ENCODE measurements around the gene QRFP.
"Not testable (repeated sequence)": the region's sequence is repeated elsewhere in the genome, so short reads cannot be mapped to it uniquely, and the experiment has no call there.

The QRFP gene

DNA sequence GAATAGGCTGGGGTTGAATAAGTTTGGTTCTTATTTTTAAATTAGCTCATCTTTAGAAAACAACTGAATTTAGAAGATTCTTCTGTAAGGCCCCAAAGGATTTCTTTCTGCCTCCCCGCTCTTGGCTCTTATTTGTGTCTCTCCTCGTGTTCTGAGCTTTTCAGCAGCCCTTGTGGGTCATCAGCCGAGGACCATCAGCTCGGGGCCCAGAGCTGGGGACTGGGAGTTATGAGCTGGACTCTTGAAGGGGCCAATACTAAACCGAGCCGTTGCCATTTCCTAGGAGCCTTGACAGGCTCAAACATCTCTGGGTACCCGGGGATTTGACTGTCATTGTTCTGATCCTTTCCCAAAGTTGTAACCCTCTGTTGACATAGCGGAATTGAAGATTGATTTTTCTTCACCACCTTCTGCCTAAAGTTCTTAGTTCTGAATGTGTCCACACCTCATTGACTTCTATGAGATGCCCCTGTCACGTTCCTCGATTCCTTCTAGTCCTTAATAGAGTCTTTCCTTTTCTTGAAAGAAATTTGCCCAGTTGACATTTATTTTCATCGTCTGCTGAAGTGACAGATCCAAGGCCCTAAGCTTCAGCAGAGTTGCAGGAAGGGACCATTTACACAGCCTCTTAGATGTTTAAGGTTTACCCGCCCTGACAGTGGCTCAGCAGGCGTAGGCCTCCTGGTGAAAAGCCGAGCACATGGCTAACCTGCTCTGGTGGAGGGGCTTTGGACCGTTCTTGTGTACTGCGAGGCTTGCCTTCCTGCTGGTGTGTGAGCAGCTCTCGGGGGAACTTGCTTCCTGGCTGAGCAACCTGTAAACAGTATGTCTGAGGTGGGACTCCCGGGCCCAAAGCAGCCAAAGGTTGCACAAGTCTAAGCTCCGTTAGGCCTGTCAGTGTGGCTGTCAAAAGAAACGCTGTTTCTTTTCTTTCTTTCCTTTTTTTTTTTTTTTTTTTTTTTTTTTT, 37.6 kb downstream of the QRFP start:
- in situ Hi-C loops (cut with MboI; ENCODE audit: low sequenced_read_pairs), result no loop called here

DNA sequence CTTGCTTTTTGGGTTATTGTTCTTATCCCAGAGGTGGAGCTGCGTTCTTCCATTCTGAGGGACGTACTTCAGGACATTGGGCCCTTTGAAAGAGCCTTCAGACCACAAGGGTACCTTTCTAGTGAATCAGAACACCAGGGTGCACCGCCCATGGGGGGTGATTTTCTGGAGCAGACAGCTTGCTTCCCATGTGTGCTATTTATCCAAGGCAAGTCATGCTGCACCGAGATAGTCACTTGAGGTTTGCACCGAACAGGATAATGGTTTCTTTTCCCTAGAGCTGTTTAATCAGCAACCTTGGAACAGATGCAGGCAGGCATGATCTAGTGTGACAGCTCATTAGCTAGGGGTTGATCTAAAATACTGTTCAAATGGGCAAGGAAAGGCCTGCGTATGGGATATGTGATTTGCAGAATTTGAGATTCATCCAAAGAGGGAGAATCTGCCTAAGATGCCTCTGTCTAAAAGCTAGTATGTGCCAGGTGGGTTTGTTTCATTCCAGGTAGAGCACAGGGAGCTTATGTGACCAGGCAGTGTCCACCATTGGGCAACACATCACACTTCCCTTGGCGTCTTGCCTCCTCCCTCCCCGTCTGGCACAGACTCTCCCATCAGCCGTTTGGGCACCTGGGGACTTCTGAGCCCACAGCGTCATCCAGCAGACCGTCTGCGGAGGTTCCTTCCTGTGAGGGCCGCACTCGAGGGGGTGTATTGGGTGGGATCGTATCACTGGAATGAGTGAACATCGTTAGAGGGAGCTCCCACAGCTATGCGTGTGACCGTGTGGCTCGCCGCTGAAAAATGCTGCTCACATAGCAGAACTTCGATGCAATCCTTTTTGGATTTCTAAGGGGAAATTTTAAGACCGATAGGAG, 38.5 kb downstream of the QRFP start:
- in situ Hi-C loops (cut with MboI; ENCODE audit: low sequenced_read_pairs), result no loop called here

DNA sequence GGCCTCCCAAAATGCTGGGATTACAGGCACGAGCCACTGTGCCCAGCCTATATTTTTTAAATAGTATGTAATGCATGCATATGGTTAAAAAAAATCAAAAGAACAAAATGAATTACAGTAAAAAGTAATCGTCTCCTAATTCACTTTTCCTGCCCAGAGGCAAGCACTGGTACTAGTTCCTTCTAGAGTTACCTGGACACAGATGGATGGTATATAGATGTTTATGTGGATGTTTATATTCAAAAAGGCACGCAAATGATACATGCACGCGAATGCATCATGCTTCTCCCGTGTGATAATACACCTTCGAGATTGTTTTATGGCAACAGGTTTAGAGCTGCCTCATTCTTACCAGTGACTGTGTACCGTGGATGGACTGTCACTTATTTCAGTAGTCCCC, 40.1 kb downstream of the QRFP start:
- in situ Hi-C loops (cut with MboI; ENCODE audit: low sequenced_read_pairs), result no loop called here

DNA sequence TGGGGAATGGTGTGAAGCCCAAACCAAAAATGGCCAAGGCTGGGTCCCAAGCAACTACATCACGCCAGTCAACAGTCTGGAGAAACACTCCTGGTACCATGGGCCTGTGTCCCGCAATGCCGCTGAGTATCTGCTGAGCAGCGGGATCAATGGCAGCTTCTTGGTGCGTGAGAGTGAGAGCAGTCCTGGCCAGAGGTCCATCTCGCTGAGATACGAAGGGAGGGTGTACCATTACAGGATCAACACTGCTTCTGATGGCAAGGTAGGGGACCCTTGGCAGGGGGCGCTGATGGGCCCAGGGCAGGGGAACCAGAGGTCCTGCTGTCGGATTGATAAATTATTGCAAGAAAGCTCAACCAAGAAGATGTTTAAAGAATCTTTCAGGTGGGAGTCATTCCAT, 41.8 kb downstream of the QRFP start:
- in situ Hi-C loops (cut with MboI; ENCODE audit: low sequenced_read_pairs), result no loop called here

DNA sequence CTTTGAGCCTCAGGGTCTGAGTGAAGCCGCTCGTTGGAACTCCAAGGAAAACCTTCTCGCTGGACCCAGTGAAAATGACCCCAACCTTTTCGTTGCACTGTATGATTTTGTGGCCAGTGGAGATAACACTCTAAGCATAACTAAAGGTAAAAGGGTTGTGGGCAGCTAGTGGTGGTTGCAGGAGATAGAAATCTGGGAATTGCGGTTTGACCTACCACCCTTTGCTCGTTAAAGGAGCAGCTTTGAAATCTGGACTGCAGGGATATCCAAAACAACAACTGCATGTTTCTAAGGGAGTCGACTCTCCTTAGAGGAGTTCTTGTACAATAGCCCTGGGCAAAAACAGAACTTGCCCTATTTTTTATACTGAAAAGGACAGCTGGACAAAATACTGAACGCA, 42.5 kb downstream of the QRFP start:
- in situ Hi-C loops (cut with MboI; ENCODE audit: low sequenced_read_pairs), result no loop called here

DNA sequence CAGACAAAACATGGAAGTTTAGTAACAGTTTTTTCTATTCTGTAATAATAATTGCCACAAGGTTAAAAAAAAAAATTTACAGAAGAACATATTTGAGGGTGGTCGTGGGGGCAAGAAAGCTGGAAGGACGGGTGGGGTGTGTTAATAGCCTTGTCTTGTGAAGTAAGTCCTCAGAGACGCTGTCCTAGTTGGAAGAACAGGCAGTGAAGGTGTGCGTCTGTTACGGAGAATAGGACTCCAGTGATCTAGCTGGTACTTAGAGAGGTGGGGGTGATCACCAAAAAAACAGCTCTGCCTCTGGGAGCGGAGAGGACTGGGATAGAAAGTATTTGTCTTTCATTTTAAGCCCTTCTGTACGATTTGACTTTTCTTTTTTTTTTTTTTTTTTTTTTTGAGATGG, 43.8 kb downstream of the QRFP start:
- in situ Hi-C loops (cut with MboI; ENCODE audit: low sequenced_read_pairs), result no loop called here

DNA sequence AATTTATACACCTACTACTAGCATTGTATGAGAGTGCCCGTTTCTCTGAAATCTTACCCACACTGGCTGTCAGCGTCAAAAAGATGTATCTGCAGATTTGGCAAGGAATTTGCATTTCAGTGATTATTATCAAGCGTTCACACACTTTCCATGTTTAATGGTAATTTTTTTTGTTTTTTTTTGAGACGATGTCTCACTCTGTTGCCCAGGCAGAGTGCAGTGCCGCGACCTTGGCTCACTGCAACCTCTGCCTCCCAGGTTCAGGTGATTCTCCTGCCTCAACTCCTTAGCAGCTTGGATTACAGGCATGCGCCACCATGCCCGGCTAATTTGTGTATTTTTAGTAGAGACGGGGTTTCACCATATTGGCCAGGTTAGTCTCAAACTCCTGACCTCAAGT, 47.3 kb downstream of the QRFP start:
- in situ Hi-C loops (cut with MboI; ENCODE audit: low sequenced_read_pairs), result no loop called here

DNA sequence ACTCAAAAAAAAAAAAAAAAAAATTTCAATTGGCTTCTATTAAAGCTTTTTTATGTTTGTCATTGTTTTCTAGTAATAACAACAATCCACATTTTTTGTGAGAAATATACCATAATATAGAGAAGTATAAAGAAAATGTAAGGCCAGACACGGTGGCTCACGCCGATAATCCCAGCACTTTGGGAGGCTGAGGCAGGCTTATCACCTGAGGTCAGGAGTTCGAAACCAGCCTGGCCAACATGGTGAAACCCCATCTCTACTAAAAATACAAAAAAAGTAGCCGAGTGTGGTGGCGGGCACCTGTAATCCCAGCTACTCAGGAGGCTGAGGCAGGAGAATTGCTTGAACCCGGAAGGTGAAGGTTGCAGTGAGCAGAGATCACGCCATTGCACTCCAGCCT, 48.1 kb downstream of the QRFP start:
- in situ Hi-C loops (cut with MboI; ENCODE audit: low sequenced_read_pairs), result not testable (repeated sequence)

DNA sequence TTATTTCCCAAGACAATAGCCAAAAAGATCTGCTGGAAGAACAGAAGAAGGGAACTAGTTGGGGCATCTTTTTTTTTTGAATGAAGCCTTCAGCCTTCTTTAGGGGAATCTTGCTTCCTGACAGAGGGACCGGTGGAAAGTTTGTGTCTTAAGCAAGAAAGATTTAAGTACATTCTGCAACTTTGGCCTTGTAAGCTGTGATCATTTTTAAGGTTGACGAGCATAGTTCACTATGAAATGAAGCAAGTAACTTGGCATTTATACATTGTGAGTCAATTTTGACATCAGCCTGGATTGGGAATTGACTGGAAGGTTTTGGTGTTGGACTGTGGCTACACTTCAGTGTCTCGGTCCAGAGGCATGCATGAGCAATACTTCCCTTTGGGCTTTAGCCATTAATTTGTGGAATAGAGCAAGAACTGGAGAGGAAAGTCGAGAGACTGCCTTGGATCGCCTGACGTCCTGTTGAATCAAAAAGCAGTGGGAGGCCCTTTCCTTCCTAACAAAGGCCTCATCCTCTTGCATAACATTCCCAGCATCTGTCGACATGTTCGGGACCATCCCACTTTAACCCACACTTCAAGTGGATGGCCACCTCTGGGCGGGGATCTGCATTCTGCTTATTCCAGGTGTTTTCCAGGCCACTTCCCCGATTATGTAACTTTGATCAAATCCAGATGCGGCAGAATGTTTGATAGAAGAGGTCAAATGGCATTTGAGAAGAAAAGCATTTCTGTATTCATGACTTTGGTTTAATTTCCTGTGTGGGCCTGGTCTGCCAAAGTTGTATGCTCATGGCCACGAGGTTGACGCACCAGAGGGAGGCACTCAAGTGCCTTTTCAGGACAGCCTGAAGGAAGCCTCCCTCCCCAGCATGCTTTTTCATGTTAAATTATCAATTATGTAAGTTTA, 49.0 kb downstream of the QRFP start:
- in situ Hi-C loops (cut with MboI; ENCODE audit: low sequenced_read_pairs), result no loop called here

DNA sequence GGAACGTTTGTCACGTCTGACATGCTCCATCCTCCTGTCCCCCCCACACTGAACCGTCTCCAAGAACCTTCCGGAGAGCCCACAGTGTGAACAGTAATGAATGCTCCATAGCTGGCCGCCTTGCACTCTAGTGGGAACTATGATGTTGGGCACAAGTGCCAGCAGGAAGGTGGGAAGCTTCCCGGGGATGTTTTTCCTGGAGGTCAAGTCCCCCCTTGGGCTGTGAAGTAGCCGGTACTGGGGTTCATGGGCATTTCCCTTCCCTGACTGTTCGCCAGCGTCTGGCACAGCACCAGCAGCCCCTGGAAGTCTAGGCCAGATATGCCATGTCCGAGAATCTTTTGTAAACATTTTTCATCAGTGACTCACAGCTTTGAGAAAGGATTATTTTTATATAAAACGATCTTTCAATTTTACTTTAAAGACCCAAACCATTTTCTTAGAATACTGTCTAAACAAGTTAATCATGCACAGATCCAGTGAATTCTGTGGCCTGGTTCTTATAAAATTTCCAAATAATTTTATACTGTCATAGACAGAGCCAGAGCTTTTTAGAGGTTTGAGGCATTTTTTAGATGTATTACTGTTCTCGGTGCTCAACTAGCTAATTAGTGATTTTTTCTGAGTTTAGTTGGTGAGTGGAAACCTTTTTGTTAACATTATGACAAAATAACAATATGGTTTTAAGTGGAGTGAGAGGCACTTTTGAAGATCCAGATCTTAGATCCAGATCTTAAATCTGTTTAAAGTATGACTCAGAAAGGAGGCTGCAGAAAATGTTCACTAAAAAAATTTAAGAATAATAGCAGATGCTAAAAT, 49.9 kb downstream of the QRFP start:
- in situ Hi-C loops (cut with MboI; ENCODE audit: low sequenced_read_pairs), result no loop called here

DNA sequence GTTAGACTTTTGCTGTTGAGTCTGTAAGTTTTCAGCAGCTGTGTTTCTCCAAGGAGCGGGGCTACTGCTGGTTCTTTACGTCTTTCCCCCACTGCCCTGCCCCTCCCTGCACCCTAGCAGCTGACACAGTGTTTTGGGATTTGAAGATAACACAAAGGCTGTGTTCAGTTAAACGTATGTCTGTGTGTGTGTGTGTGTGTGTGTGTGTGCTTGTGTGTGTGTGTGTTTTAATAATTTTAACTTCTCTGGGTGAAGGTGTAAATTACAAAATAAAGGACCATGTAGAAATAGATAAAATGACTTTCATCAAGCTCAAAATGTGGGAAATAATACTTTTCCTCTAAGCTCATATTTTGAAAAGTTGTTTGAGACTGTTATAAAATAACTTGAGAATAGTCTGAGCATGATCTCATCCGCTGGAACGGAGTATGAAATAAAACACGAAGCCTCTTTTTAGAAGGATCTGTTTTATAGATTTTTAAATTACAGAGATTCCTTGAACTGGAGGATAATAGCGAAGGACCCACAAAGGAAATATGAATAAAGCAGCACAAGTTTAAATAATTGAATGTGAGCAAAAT, 50.6 kb downstream of the QRFP start:
- in situ Hi-C loops (cut with MboI; ENCODE audit: low sequenced_read_pairs), result no loop called here

DNA sequence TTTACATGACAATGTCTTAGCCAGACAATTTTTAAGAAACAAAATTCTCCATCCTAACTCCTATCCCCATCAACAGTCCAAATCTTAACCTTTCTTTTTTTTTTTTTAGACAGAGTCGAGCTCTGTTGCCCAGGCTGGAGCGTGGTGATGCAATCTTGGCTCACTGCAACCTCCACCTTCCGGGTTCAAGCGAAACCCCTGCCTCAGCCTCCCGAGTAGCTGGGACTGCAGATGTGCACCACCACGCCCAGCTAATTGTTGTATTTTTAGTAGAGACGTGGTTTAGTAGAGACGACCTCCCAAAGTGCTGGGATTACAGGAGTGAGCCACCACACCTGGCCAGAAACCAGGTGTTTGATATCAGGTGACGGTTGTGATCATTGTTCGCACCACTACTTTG, 51.4 kb downstream of the QRFP start:
- in situ Hi-C loops (cut with MboI; ENCODE audit: low sequenced_read_pairs), result no loop called here

DNA sequence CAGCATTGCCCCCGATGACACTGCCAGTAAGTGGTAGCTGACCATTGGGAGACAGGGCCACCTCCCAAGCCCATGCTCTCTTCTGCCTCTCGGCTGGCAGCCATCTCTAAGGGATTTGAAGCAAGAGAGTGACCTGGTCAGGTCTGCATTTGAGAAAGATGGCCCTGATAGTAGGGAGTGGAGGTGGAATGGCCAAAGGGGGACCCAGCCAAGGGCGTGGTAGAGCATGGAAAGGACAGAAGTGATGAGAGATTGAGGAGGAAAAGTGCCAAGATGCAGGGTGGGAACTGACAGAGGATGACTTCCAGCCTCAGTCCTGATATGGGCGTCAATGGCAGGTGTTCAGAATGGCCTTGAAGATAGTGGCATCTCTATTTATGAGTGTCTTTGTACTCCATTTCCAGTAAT, 52.6 kb downstream of the QRFP start:
- in situ Hi-C loops (cut with MboI; ENCODE audit: low sequenced_read_pairs), result no loop called here

DNA sequence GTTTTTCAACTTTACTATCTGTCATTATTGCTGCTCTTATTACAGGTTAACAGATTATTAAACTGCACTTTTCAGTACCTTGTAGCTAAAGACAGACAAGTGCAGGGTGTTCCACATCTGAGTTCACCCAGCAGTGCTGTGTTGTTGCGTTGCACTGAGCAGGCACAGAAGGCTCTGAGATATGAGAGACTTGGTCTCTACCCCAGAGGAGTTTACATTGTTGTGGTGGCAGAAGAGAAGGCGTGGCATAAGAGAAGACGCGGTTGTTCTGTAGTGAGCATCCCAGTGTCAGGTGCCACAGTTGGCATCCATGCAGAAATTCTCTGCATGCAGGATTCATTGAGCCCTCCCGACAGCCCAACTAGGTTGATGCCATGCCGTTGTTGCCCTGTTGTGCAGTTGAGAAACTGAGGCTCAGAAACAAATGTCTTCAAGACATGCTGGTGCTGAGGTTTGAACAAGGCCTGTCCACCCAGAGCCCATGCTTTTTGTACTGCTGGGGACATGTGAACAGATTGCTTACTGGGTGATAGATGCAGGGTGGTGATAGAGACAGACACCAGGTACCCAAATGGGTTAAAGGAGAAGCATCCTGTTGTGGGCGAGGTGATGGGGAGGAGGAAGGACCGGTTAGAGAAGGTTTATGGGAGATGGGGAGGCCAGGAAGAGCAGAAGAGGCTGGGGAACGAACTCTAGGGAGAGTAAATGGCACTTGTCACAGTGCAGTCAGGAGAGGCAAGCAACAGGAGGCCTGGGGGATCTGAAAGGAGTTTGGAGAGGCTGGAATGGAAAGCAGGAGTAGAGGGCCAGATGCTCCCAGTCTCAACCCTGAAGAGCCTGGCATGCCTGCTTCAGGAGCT, 53.3 kb downstream of the QRFP start:
- in situ Hi-C loops (cut with MboI; ENCODE audit: low sequenced_read_pairs), result no loop called here

All from HL-60/S4 (cell line).